ENCODE measurements around the gene MVK. TPM values are rescaled to one million over a fixed set of nuclear protein-coding genes. Genes with fewer than 3 reads are reported as not detected.
A peak's percentile ranks its signal among the peaks of the same experiment; 100 is the strongest.

Gene MVK
- total RNA-seq (ENCODE audit: low replicate concordance) = 27.0 and 28.1 TPM in 2 replicates
- long read RNA-seq, partial matches to known transcripts = 0 of 3 reads
- long read RNA-seq, other reads (novel, unspliced or antisense) = 1 of 3 reads

DNA sequence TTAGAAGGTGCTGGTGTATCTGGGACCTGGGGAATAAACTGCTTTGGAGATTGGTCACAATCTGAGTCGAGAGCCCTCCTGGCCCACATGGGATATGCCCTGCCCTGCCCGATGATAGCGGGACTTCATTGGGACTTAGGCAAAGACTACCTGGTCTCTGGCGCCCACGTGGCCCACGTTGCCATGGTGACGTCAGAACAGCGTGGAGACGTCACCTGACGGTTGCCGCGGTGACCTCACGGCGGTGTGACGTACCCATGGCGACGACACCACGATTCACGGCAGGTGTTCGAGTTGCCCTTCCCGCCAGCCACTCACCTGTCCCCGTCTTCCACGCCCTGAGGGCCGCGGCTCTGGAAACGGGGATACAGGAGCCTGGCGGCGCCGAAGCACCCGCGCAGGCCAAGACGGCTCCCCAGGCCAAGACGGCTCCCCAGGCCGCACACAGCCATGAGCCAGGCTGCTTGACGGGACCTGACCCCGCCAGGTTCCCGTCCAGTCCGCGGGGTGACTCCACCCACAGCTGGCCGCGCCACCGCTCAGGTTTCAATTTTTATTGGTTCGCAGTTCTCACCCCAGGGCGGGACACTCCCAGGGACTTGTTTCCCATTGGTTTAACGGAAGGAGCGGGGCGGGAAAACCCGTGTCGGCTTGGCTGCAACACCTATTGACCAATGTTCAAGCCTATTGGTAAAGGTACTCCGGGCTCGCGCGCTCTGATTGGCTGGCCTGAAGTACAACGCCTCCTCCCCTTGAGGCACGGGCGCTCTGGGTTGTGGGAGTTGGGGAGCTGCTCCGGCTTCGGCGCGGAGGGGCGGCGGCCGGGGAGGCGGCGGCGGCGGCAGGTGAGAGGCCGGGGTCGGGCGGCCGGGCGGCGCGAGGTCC, at the start of gene MVK, which contains the start of gene MMAB:
Gene MVK, plus strand, starts transcription at position 766 of the 885 bp plus-strand sequence. CDS start 1,029 bp downstream, outside the sequence.
Gene MMAB, minus strand, starts transcription at position 476 of the 885 bp plus-strand sequence. Its CDS starts 24 bp downstream, at position 452.
- Mint-ChIP-seq H3K27ac (peak within 1 kb of the TSS; percentile 95), H3K9me3 (no peaks in the 10 kb centered on the region), H3K36me3 (peaks cover 7% of the 10 kb centered on the region), H3K27me3 (no peaks in the 10 kb centered on the region), H3K4me1 (ENCODE audit: unreplicated experiment) (peaks cover 18% of the 10 kb centered on the region), H3K4me3 (peak within 1 kb of the TSS; percentile 97)
- TF ChIP-seq, protein P1, sequence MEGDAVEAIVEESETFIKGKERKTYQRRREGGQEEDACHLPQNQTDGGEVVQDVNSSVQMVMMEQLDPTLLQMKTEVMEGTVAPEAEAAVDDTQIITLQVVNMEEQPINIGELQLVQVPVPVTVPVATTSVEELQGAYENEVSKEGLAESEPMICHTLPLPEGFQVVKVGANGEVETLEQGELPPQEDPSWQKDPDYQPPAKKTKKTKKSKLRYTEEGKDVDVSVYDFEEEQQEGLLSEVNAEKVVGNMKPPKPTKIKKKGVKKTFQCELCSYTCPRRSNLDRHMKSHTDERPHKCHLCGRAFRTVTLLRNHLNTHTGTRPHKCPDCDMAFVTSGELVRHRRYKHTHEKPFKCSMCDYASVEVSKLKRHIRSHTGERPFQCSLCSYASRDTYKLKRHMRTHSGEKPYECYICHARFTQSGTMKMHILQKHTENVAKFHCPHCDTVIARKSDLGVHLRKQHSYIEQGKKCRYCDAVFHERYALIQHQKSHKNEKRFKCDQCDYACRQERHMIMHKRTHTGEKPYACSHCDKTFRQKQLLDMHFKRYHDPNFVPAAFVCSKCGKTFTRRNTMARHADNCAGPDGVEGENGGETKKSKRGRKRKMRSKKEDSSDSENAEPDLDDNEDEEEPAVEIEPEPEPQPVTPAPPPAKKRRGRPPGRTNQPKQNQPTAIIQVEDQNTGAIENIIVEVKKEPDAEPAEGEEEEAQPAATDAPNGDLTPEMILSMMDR (conservative IDR thresholded peaks at IDR 0.05) = no peak
- DNase-seq (ENCODE audit: extremely low spot score, unreplicated experiment) = peak; percentile 98

DNA sequence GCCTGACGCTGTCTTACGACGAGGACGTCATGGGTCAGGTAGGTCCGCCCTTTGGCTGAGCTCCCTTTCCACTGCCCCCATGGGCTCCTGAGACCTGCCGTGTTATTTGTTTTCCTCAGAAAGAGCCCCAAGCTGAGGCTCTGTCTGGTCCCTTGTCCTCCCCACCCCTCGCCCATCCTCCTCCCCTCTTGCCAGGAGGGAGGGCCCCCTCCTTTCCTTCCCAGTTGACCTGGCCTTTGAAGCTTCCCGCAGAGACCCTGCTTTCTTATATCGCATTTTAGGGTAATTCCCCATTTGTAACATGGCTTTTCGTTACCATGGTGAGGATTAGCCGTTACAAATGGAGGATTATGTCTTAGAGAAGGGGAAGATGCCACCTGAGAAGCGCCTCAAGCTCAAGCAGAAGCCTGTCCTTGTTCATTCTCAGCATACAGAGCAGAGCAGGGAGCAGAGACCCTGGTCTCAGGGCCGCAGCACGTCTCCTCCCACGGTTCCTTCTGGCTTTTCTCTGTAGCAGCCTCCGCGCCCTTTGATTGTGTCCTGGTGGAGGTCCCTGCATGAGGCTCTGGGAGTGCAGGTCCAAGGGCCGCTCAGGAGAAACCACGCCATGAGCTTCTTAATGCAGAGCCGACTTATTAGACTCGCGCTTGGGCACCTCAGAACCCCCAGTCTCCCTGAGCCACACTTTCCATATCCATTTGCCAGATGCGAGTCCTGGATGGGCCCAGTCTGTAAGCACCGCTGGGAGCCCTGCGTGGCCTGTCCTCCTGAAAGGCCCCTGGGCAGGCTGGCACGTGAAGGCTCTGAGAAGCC, 48.9 kb upstream of the MVK start:
- Mint-ChIP-seq H3K27ac (no peak overlapping the region), H3K4me1 (ENCODE audit: unreplicated experiment) (peaks cover under 1% of the 10 kb centered on the region), H3K9me3 (no peaks in the 10 kb centered on the region), H3K36me3 (peaks cover 11% of the 10 kb centered on the region), H3K27me3 (no peaks in the 10 kb centered on the region), H3K4me3 (no peak overlapping the region)
- DNase-seq (ENCODE audit: extremely low spot score, unreplicated experiment) = no peak
- TF ChIP-seq, protein P1 (conservative IDR thresholded peaks at IDR 0.05) = no peak

DNA sequence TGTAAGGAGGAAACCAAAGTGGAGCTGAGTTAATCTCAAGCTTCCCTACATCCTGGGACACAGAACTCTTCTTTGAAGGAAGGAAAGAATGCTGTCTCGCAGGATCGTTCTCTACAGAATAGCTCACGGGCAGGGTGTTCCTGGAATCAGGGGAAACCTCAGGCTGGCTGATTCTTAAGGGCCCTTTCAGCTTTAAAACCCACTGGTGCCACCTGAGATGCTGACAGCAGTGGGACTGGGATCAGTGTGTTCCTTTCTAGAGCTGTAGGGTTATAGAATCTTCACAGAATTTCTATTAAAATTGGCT, 48.4 kb upstream of the MVK start:
- peaks cover 11% of the 10 kb centered on the region for H3K36me3 Mint-ChIP-seq
- H3K27ac Mint-ChIP-seq = no peak overlapping the region
- DNase-seq (ENCODE audit: extremely low spot score, unreplicated experiment) = no peak
- peaks cover 6% of the 10 kb centered on the region for H3K4me1 Mint-ChIP-seq (ENCODE audit: unreplicated experiment)
- no peaks in the 10 kb centered on the region for H3K9me3 Mint-ChIP-seq
- H3K4me3 Mint-ChIP-seq = no peak overlapping the region
- no peaks in the 10 kb centered on the region for H3K27me3 Mint-ChIP-seq
- TF ChIP-seq, protein P1 (conservative IDR thresholded peaks at IDR 0.05) = no peak

DNA sequence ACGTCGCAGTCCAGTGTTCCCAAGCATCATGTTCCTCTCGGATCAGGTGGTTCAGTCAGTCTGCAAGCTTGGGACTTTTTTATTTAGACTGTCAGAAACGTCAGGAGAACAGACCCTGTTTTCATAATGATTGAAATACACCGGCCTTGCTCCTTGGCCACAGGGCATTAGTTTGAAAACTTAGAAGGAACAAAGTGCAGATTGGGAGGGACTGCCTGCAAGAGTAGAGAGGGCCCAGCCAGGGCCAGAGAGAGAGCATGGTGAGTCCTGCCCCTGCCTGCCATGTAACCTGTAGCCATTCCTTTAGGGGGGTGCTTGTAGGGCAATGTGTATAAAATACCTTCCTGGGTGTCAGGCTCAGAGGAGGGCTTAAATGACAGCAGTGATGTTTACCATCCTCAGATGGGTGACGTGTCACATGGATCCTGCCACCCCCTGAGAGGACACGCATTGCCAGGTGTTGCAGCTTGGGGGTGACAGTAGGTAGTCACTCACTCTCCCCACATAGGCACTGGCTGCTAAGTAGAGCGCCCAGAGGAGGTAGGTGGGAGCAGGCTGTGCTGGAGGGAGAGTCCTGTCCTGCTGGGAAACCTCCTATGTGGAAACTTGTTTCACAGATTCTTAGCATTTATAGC, 46.0 kb upstream of the MVK start:
- H3K9me3 Mint-ChIP-seq = no peaks in the 10 kb centered on the region
- H3K4me1 Mint-ChIP-seq (ENCODE audit: unreplicated experiment) = peaks cover 17% of the 10 kb centered on the region
- no peak overlapping the region for H3K4me3 Mint-ChIP-seq
- no peak for DNase-seq (ENCODE audit: extremely low spot score, unreplicated experiment)
- no peaks in the 10 kb centered on the region for H3K27me3 Mint-ChIP-seq
- TF ChIP-seq, protein P1 (conservative IDR thresholded peaks at IDR 0.05) = no peak
- peaks cover 14% of the 10 kb centered on the region for H3K36me3 Mint-ChIP-seq
- no peak overlapping the region for H3K27ac Mint-ChIP-seq

Data from type B pancreatic cell (in vitro differentiated cells).